Stimulated activated CD4-positive, alpha-beta T cell treated with anti-CD3 and anti-CD28 coated beads, Interleukin-4, amount 100 ng/mL, for 4 hours (primary cell): Measurements from ENCODE around the gene PAX6.
"Not testable (repeated sequence)": the region's sequence is repeated elsewhere in the genome, so short reads cannot be mapped to it uniquely, and the experiment has no call there.

ENCODE experiments used
- DNase-seq, 2 experiments: peaks; one replicate each; pipeline ENCODE4 v3.0.0-alpha.2; 2020

The PAX6 gene

DNA sequence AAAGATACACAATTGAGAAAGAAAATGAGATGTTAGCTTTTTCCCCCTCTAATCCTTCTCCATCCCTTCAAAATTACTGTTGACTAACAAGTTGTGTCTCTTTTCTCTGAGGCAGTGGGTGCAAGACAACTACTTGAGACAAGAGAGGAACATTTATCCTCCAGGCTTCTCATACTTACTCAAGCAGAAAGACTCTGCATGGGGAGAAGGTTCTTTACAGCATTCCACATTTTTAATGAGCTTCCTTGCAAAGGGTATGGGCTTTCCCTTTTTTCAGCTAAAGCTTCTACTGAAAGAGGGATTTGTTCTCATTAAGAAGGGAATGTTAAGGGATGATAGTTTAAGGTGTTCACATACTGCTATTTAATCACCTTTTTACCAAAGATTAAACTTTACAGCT, 47.8 kb downstream of the PAX6 start:
- no peak for DNase-seq

DNA sequence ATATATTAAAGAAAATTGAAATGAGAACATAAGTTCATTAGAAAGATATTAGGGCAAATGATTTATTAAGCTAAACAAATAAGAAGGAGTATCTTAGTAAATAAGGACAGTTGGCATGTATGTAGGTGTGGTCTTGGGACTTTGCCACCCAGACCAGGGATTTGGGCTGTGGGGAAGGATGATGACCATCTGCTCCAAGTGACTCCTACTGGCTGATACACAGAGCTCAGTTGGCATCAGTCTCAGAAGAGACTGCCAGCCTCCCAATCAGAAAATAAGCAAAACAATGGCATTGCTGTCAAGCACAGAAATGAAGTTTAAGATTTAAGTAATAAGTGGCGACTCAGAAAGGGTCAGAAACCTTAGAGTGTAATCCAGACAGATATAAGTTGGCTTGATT, 49.5 kb downstream of the PAX6 start:
- no peak for DNase-seq

DNA sequence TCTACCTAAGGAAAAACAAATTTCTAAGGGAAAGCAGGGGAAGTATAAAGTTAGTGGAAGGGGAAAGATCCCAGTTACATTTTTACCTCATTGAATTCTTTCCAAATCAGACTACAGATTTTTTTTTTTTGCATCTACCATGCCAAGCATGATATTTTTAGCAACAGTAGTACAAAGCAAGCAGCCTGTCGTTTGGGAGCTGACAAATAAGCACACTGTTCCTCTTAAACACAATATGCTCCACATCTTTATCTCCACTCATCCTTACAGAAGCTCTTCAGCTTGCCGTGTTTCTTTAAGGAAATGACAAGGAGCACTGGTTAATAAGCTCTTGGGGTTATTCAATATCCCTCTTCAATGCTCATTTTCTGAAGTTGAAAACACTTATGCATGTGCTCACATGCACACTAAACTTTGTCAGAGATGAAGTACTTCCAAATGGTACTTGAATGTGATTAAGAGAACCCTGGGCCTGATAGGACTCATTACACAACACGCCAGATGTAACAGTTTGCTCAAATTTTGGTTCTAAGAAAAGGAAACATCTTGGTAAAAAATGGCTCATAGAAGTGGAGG, 53.8 kb downstream of the PAX6 start:
- no peak for DNase-seq

DNA sequence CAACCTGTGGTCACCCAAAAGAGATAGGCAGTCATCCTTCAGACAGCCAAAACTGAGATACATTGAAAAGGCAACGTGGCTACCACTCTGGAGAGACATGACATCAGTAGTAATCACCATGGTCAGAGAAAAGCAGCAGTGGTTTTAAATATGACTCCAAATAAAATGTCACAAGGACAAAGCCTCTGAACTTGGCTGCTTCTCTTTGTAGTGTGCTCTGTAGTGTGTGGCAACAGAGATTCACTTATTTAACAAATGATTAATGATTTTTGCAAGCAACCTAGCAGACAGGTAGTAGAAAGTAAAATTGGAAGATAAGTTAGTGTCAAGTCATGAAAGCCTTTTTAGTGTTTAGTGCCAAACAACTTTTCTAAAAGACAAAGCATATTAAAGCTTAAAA, 63.5 kb downstream of the PAX6 start:
- DNase-seq: no peak

DNA sequence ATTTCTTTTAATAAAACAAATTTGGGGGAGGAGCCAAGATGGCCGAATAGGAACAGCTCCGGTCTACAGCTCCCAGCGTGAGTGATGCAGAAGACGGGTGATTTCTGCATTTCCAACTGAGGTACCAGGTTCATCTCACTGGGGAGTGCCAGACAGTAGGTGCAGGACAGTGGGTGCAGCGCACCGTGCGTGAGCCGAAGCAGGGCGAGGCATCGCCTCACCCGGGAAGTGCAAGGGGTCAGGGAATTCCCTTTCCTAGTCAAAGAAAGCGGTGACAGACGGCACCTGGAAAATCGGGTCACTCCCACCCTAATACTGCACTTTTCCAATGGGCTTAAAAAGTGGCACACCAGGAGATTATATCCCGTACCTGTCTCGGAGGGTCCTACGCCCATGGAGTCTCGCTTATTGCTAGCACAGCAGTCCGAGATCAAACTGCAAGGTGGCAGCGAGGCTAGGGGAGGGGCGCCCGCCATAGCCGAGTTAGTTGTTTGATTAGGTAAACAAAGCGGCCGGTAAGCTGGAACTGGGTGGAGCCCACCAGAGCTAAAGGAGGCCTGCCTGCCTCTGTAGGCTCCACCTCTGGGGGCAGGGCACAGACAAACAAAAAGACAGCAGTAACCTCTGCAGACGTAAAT, 70.3 kb downstream of the PAX6 start:
- not testable (repeated sequence) for DNase-seq

DNA sequence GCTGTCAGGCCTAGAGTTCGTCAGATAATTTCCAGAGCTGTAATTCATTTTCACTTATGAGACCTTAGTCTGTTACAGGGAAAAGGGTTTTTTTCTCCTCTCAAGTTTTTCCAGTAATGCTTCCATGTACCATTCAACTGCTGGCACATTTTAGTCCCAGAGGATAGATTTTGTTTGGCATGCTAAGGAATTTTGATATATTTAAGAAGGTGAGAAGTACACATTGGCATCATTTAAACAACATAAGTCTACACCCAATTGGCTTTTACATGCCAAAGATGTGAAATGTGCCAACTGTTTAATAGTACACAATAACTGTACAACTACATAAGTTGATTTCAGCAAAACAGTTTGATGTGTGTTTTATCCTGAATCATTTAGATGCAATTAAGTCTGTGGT, 71.0 kb downstream of the PAX6 start:
- DNase-seq: no peak
